Measurements from ENCODE around the gene TMEM131L. TPM values are rescaled to one million over a fixed set of nuclear protein-coding genes. Genes with fewer than 3 reads are reported as not detected.
"Not testable (repeated sequence)": the region's sequence is repeated elsewhere in the genome, so short reads cannot be mapped to it uniquely, and the experiment has no call there.

Gene TMEM131L
- total RNA-seq, 1 donor from 2014 or later: 39.5 TPM

DNA sequence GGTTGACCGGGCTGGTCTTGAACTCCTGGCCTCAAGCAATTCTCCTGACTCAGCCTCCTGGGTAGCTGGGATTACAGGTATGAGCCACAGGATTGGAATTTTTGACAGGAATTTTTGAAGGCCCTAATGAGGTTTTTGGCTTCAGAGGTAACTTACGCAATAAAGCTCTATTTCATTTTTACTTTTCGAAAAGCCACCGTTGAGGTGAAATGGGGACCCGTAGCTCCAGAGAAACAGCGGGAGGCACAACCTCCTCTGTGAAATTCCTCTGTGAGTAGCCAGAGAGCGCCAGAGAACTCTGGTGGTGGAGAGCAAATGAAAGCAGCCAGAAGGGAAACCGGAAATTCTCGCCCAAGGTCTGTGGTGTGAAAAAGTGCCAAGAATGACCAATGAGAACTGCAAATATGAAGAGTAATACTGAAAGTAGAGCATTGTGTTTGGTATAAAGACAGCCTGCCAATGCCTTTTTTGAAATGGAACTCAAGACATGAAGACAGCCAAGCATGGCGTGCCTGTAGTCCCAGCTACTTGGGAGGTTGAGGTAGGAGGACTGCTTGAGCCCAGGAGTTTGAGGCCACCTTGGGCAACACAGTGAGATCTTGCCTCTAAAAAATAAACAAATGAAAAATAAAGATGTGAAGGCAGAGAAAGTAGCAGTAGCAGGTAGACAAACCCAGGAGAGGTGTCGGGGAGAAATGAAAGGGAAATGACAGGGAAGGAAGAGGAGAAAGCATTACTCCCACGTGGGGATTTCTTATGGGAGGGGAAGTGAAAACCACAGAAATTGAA is 33.0 kb upstream of the TMEM131L start:
- intact Hi-C loops (cut with micrococcal nuclease): loop anchor here (1.0 to 5.0 kb wide), 10 partner anchors 32 to 318 kb away; partner anchors contain the start of gene MND1
- Mint-ChIP-seq H3K27me3 (ENCODE audit: insufficient read depth) (peaks cover 4% of the 10 kb centered on the region), H3K4me3 (peak overlapping the region; percentile 76), H3K9me3 (no peaks in the 10 kb centered on the region), H3K27ac (peak overlapping the region; percentile 87), H3K36me3 (ENCODE audit: low read depth) (peaks cover 2% of the 10 kb centered on the region), H3K4me1 (ENCODE audit: low read depth) (peaks cover 46% of the 10 kb centered on the region)
- peak; percentile 68 for DNase-seq (ENCODE audit: low spot score)

GRCh38 chr4:153433754-153434105 is 32.4 kb upstream of the TMEM131L start:
- H3K4me3 Mint-ChIP-seq: peak overlapping the region; percentile 76
- intact Hi-C loops (cut with micrococcal nuclease): loop anchor here (1.0 to 5.0 kb wide), 10 partner anchors 32 to 317 kb away; partner anchors contain the start of gene MND1
- peaks cover 4% of the 10 kb centered on the region for H3K27me3 Mint-ChIP-seq (ENCODE audit: insufficient read depth)
- no peak for DNase-seq (ENCODE audit: low spot score)
- peaks cover 2% of the 10 kb centered on the region for H3K36me3 Mint-ChIP-seq (ENCODE audit: low read depth)
- no peaks in the 10 kb centered on the region for H3K9me3 Mint-ChIP-seq
- H3K27ac Mint-ChIP-seq: peak overlapping the region; percentile 87
- H3K4me1 Mint-ChIP-seq (ENCODE audit: low read depth): peaks cover 48% of the 10 kb centered on the region

DNA sequence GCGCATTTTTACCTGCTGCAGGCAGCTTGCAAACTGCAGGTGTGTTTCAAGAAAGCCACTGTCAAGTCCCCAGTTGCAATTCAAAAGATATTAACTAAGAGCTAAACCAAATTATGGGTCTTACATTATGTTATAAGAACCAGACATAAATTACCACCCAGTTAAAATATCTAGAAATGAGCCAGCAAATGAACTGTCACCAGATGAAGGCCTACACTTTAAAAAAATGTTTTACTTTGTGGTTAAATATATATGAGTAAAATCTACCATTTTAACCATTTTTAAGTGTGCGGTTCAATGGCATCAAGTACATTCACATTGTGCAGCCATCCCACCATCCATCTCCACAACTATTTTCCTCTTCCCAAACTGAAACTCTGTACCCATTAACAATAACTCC is 32.0 kb upstream of the TMEM131L start:
- Mint-ChIP-seq H3K27ac (peak overlapping the region; percentile 4), H3K4me3 (peak overlapping the region; percentile 76), H3K27me3 (ENCODE audit: insufficient read depth) (peaks cover 4% of the 10 kb centered on the region), H3K4me1 (ENCODE audit: low read depth) (peaks cover 48% of the 10 kb centered on the region), H3K36me3 (ENCODE audit: low read depth) (peaks cover 2% of the 10 kb centered on the region), H3K9me3 (no peaks in the 10 kb centered on the region)
- intact Hi-C loops (cut with micrococcal nuclease): loop anchor here (5.0 kb wide), 1 partner anchor 282 kb away; no protein-coding TSS in a partner anchor
- DNase-seq (ENCODE audit: low spot score): no peak

GRCh38 chr4:153438916-153439756 is 27.0 kb upstream of the TMEM131L start:
- peak; percentile 9 for DNase-seq (ENCODE audit: low spot score)
- Mint-ChIP-seq H3K9me3 (no peaks in the 10 kb centered on the region), H3K4me1 (ENCODE audit: low read depth) (peaks cover 23% of the 10 kb centered on the region), H3K36me3 (ENCODE audit: low read depth) (no peaks in the 10 kb centered on the region), H3K27ac (peak overlapping the region; percentile 38), H3K27me3 (ENCODE audit: insufficient read depth) (peaks cover 6% of the 10 kb centered on the region), H3K4me3 (peak overlapping the region; percentile 68)
- intact Hi-C loops (cut with micrococcal nuclease): no loop called here

- H3K36me3 Mint-ChIP-seq (ENCODE audit: low read depth): no peaks in the 10 kb centered on the region
- H3K4me1 Mint-ChIP-seq (ENCODE audit: low read depth): peaks cover 18% of the 10 kb centered on the region
- DNase-seq (ENCODE audit: low spot score): no peak
- H3K27me3 Mint-ChIP-seq (ENCODE audit: insufficient read depth): peaks cover 6% of the 10 kb centered on the region
- intact Hi-C loops (cut with micrococcal nuclease): no loop called here
- no peak overlapping the region for H3K4me3 Mint-ChIP-seq
- H3K27ac Mint-ChIP-seq: no peak overlapping the region
- no peaks in the 10 kb centered on the region for H3K9me3 Mint-ChIP-seq
Measured at GRCh38 chr4:153439831-153440230, 26.3 kb upstream of the TMEM131L start.

- no peak for DNase-seq (ENCODE audit: low spot score)
- H3K9me3 Mint-ChIP-seq: no peaks in the 10 kb centered on the region
- H3K4me3 Mint-ChIP-seq: no peak overlapping the region
- H3K27ac Mint-ChIP-seq: no peak overlapping the region
- no peaks in the 10 kb centered on the region for H3K36me3 Mint-ChIP-seq (ENCODE audit: low read depth)
- peaks cover 18% of the 10 kb centered on the region for H3K4me1 Mint-ChIP-seq (ENCODE audit: low read depth)
- intact Hi-C loops (cut with micrococcal nuclease): no loop called here
- H3K27me3 Mint-ChIP-seq (ENCODE audit: insufficient read depth): peaks cover 6% of the 10 kb centered on the region
Measured at GRCh38 chr4:153440475-153440874, 25.7 kb upstream of the TMEM131L start.

DNA sequence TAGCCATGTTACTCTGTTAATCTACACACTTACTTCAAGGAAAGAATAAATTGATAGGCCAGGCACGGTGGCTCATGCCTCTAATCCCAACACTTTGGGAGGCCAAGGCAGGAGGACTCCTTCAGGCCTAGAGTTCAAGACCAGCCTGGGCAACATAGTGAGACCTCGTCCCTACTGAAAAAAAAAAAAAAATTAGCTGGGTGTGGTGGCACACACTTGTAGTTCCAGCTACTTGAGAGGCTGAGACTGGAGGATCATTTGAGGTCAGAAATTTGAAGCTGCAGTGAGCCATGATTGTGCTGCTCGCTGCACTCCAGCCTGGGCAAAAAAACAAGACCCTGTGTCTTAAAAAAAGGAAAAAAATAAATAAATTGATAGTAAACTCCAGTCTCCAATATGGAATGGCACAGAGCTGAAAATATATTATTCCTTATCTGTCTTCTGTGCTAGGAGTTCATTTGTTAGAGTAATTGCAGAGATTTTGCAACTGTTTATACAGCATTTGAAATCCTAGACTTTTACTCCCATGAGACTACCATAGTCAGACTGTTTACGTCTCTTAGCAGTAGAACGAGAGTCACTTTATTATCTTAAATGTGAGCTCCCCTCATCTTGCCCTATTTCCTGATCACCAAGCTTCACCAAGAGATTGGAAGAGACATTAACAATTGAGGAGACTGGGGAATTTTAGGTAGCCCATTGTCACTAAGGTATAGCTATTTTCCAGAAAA is 18.8 kb upstream of the TMEM131L start:
- Mint-ChIP-seq H3K27me3 (ENCODE audit: insufficient read depth) (no peaks in the 10 kb centered on the region), H3K4me1 (ENCODE audit: low read depth) (peaks cover 18% of the 10 kb centered on the region)
- intact Hi-C loops (cut with micrococcal nuclease): no loop called here

GRCh38 chr4:153448003-153448731 is 18.0 kb upstream of the TMEM131L start:
- H3K4me1 Mint-ChIP-seq (ENCODE audit: low read depth): peaks cover 18% of the 10 kb centered on the region
- no peak for DNase-seq (ENCODE audit: low spot score)
- no peak overlapping the region for H3K27ac Mint-ChIP-seq
- no peak overlapping the region for H3K4me3 Mint-ChIP-seq
- peaks cover 3% of the 10 kb centered on the region for H3K36me3 Mint-ChIP-seq (ENCODE audit: low read depth)
- intact Hi-C loops (cut with micrococcal nuclease): no loop called here
- no peaks in the 10 kb centered on the region for H3K27me3 Mint-ChIP-seq (ENCODE audit: insufficient read depth)
- no peaks in the 10 kb centered on the region for H3K9me3 Mint-ChIP-seq

More for the DNA sequence above, 18.8 kb upstream of the TMEM131L start:
- H3K36me3 Mint-ChIP-seq (ENCODE audit: low read depth): peaks cover 3% of the 10 kb centered on the region
- H3K27ac Mint-ChIP-seq: no peak overlapping the region
- H3K4me3 Mint-ChIP-seq: no peak overlapping the region
- no peak for DNase-seq (ENCODE audit: low spot score)
- no peaks in the 10 kb centered on the region for H3K9me3 Mint-ChIP-seq

DNA sequence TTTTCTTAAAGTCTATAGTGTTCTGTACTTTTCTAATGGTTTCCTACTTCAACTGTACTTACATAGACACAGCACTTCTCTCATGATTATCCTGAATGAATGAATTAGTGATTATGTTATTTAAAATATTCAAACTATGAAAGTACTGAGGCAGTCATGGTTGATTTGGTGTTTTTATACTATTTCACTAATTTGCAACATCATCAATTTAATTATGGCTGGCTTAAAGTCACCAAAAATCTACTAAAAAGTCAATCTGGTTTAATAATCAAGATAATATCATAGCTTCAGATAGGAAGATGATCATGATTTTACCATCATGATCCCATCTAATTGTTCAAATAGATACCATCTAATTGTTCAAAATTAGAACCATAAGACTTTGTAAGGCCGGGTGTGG is 16.8 kb upstream of the TMEM131L start:
- intact Hi-C loops (cut with micrococcal nuclease): no loop called here
- H3K9me3 Mint-ChIP-seq: no peaks in the 10 kb centered on the region
- H3K4me1 Mint-ChIP-seq (ENCODE audit: low read depth): peaks cover 18% of the 10 kb centered on the region
- no peak overlapping the region for H3K4me3 Mint-ChIP-seq
- DNase-seq (ENCODE audit: low spot score): no peak
- H3K27me3 Mint-ChIP-seq (ENCODE audit: insufficient read depth): no peaks in the 10 kb centered on the region
- peaks cover 3% of the 10 kb centered on the region for H3K36me3 Mint-ChIP-seq (ENCODE audit: low read depth)
- peak overlapping the region; percentile 7 for H3K27ac Mint-ChIP-seq

GRCh38 chr4:153450544-153450917 is 15.6 kb upstream of the TMEM131L start:
- peak overlapping the region; percentile 78 for H3K27ac Mint-ChIP-seq
- intact Hi-C loops (cut with micrococcal nuclease): loop anchor here (1.0 kb wide), 1 partner anchor 15 kb away; no protein-coding TSS in a partner anchor

GRCh38 chr4:153451145-153451544 is 15.0 kb upstream of the TMEM131L start:
- H3K9me3 Mint-ChIP-seq, H3K27ac Mint-ChIP-seq: not testable (repeated sequence)

More at GRCh38 chr4:153450544-153450917, 15.6 kb upstream of the TMEM131L start:
- no peak for DNase-seq (ENCODE audit: low spot score)
- Mint-ChIP-seq H3K36me3 (ENCODE audit: low read depth) (peaks cover 3% of the 10 kb centered on the region), H3K4me3 (peak overlapping the region; percentile 60), H3K4me1 (ENCODE audit: low read depth) (peaks cover 18% of the 10 kb centered on the region), H3K9me3 (no peaks in the 10 kb centered on the region), H3K27me3 (ENCODE audit: insufficient read depth) (no peaks in the 10 kb centered on the region)

More at GRCh38 chr4:153451145-153451544, 15.0 kb upstream of the TMEM131L start:
- DNase-seq (ENCODE audit: low spot score); H3K36me3 Mint-ChIP-seq (ENCODE audit: low read depth); H3K27me3 Mint-ChIP-seq (ENCODE audit: insufficient read depth); intact Hi-C loops (cut with micrococcal nuclease); H3K4me3 Mint-ChIP-seq: not testable (repeated sequence)
- H3K4me1 Mint-ChIP-seq (ENCODE audit: low read depth): peaks cover 18% of the 10 kb centered on the region
